AG04450 (cell line): ENCODE data around the gene ANO10. TPM values are rescaled to one million over a fixed set of nuclear protein-coding genes. Genes with fewer than 3 reads are reported as not detected.

Source experiments
- CTCF ChIA-PET: fragments of 300-600, 350-600 bp; formaldehyde crosslinking; extraction: SDS; loops from one replicate; lab custom pipeline; 2022; ENCODE audit warnings: antibody characterized with exemption, inconsistent platforms; lab: Charles Lee
- POLR2A ChIA-PET: fragments of 350-600 bp; formaldehyde crosslinking; extraction: SDS; loops from one replicate; lab custom pipeline; 2021; ENCODE audit warnings: antibody characterized with exemption, inconsistent platforms; lab: Yijun Ruan, JAX
- DNase-seq: peaks from one replicate; pipeline ENCODE4 v3.0.0-alpha.2; 2011; ENCODE audit warnings: low read depth, low spot score
- H3K27ac ChIP-seq: one replicate; pipeline ENCODE4 v1.5.1; 2012; ENCODE audit warnings: low read depth, low read length, control low read depth
- H3K27me3 ChIP-seq: one replicate; pipeline ENCODE4 v1.6.0; 2012; ENCODE audit warnings: low read length; ENCODE audit not compliant: control insufficient read depth, insufficient read depth
- H3K4me3 ChIP-seq: 2 replicates; pipeline ENCODE4 v1.5.1; 2011; ENCODE audit warnings: mild to moderate bottlenecking, low read depth, low read length, control low read depth
- H3K9me3 ChIP-seq: 2 replicates; pipeline ENCODE4 v1.5.1; 2012; ENCODE audit warnings: low read length; ENCODE audit not compliant: control insufficient read depth, insufficient read depth
- polyA plus RNA-seq: library from polyadenylated mRNA; depleted of rRNA; stranded (reverse); fragments of >200 nt; gene quantifications from 2 replicates; pipeline ENCODE4 v1.2.3, GENCODE V29; 2011
- TF ChIP-seq, protein P1 (sequence below): IDR thresholded peaks from 2 replicates; pipeline ENCODE4 v1.5.1; 2011; ENCODE audit warnings: low read depth, low read length, control low read depth, inconsistent platforms

The ANO10 gene
- polyA plus RNA-seq, 1 experiment, result 87.1 TPM

DNA sequence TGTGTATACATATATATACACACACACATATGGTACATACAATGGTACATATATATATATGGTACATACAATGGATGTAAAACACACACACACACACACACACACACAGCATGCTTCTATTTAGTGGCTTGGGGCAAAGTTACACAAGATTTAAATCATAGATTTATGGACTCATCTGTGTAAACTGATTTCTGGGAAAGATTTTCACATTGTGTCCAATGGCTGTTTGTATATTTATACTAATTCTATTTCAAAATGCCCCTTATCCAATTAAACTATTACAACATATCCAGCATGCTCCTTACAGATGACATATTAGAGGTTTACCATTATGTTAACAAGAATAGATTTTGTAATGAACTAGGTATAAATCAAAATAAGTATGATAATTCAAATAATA, 94.9 kb downstream of the ANO10 start:
- no peak for DNase-seq
- H3K27me3 ChIP-seq, result no peaks in the 10 kb centered on the region
- H3K9me3 ChIP-seq, result peaks cover 3% of the 10 kb centered on the region; the same call in 1 of the 2 replicates
- no peak overlapping the region for H3K4me3 ChIP-seq
- H3K27ac ChIP-seq, result no peak overlapping the region
- ChIA-PET CTCF (no interaction called here), POLR2A (no interaction called here)
- TF ChIP-seq, protein P1, sequence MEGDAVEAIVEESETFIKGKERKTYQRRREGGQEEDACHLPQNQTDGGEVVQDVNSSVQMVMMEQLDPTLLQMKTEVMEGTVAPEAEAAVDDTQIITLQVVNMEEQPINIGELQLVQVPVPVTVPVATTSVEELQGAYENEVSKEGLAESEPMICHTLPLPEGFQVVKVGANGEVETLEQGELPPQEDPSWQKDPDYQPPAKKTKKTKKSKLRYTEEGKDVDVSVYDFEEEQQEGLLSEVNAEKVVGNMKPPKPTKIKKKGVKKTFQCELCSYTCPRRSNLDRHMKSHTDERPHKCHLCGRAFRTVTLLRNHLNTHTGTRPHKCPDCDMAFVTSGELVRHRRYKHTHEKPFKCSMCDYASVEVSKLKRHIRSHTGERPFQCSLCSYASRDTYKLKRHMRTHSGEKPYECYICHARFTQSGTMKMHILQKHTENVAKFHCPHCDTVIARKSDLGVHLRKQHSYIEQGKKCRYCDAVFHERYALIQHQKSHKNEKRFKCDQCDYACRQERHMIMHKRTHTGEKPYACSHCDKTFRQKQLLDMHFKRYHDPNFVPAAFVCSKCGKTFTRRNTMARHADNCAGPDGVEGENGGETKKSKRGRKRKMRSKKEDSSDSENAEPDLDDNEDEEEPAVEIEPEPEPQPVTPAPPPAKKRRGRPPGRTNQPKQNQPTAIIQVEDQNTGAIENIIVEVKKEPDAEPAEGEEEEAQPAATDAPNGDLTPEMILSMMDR, result no peak

GRCh38 chr3:43525941-43526607, 95.7 kb downstream of the ANO10 start:
- Histone ChIP-seq H3K9me3 (peaks cover 3% of the 10 kb centered on the region; the same call in 1 of the 2 replicates), H3K27ac (no peak overlapping the region), H3K4me3 (no peak overlapping the region), H3K27me3 (no peaks in the 10 kb centered on the region)
- ChIA-PET POLR2A (no interaction called here), CTCF (no interaction called here)
- DNase-seq, result no peak
- TF ChIP-seq, protein P1, result no peak

DNA sequence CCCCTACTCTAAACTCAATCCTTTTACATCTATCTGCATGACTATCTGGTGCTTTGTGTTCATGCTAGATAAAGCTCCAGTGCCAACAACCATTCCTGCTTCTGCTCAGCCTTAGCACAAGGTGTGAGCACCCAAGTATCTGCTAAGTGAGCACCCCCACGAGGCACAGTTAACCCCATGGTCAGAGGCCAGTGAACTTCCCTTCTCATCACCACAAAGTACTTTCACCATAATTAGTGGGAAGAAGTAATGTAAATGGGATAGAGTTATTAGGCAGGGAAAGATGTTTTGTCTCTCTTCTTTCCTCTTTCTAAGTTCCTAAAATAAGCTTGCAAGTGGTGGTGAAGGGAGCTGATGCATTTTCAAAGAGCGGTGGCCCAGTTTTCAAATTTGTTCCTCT, 96.4 kb downstream of the ANO10 start:
- CTCF ChIA-PET, result no interaction called here
- H3K27ac ChIP-seq, result no peak overlapping the region
- POLR2A ChIA-PET, result no interaction called here

DNA sequence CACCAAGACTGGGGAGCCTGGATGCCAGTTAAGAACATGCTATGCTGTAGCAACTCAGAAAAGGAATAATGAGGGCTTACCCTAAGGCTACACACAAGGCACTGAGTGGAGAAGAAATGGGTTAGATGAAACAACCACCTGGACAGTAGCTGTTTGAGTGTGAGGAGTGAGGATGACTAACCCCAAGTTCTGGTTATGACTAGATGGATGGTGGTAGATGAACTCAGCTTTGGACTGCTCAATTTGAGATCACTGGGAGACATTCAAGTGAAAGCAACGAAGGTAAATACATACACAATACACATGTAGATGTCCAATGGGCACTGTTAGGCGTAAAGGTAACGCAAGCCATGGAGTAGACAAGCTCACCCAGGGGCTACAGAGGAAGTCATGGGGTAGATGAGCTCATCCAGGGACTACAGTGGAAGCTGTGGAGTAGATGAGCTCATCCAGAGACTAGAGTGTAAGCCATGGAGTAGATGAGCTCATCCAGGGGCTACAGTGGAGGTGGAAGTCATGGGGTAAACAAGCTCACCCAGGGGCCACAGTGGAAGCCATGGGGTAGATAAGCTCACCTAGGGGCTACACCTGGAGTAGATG, 98.3 kb downstream of the ANO10 start:
- CTCF ChIA-PET, result interaction anchor here (0.9 to 1.3 kb wide), 3 partner anchors 20 to 562 kb away, joined by 3 to 4 read pairs (median 4); no protein-coding TSS in a partner anchor
- no peaks in the 10 kb centered on the region; the same call in 1 of the 2 replicates for H3K9me3 ChIP-seq
- POLR2A ChIA-PET, result no interaction called here
- no peak overlapping the region for H3K4me3 ChIP-seq
- TF ChIP-seq, protein P1, result no peak
- H3K27ac ChIP-seq, result peak overlapping the region; percentile 32
- no peaks in the 10 kb centered on the region for H3K27me3 ChIP-seq
- DNase-seq, result no peak

More for the DNA sequence above, 96.4 kb downstream of the ANO10 start:
- Histone ChIP-seq H3K4me3 (no peak overlapping the region), H3K9me3 (peaks cover 3% of the 10 kb centered on the region; the same call in 1 of the 2 replicates), H3K27me3 (no peaks in the 10 kb centered on the region)
- no peak for DNase-seq
- TF ChIP-seq, protein P1, result no peak
